ENCODE results near the gene COMMD7. TPM values are rescaled to one million over a fixed set of nuclear protein-coding genes. Genes with fewer than 3 reads are reported as not detected.

The COMMD7 gene
- total RNA-seq, 1 experiment from 2014 or later: 13.2 TPM

DNA sequence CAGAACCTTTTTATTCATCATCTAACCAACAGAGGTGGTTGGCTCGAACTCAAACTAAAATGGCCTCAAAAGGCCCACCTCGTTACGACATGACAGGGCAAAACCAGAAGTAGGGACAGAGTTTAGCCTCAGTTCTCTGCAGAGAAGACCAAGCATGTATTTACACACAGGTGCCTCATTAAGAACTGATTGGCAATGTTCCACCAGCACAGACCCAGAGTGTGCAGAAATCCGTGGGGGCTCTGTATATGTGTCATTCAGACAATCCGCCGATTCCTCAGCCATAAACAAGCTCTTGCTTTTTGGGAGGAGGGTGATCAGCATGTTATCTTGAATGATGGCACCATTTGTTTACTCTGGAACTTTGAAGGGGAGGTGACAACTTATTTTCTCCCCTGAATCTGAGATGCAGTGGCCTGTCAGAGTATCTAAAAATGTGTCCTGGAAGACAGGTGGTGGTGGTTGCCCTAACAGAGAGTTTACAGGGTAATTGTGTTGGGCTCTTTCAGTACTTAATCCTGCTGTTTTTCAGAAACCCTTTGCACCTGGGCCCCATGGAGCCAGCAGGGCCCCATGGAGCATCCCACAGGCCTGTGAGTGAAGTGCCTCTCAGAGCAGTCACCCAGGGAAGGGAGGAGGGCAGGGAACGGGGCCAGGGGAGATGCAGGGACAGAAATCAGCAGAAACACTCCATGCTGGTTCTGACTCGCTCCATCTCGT, 40.4 kb downstream of the COMMD7 start:
- Histone ChIP-seq H3K4me2 (ENCODE audit: low read length) (no peak overlapping the region), H3K9me3 (ENCODE audit: control insufficient read depth in 1 of 2, insufficient read depth in 1 of 2, low read depth in 1 of 2, low read length in 2 of 2) (no peaks in the 10 kb centered on the region), H4K20me1 (ENCODE audit: insufficient read depth) (no peaks in the 10 kb centered on the region), H3K27me3 (ENCODE audit: insufficient read depth, low read length) (no peaks in the 10 kb centered on the region), H2AFZ (ENCODE audit: low read depth, low read length, poor library complexity, severe bottlenecking) (no peak overlapping the region), H3K36me3 (ENCODE audit: control insufficient read depth in 1 of 2, insufficient read depth in 2 of 2, low read length in 2 of 2) (no peaks in the 10 kb centered on the region), H3K9me2 (ENCODE audit: insufficient read depth) (no peaks in the 10 kb centered on the region), H3K79me2 (ENCODE audit: insufficient read depth, low read length) (no peaks in the 10 kb centered on the region), H3K4me3 (replicated peaks in 1 of 2; ENCODE audit: low read depth in 1 of 2, low read length in 2 of 2) (no peak overlapping the region), H3K4me1 (ENCODE audit: control insufficient read depth in 1 of 2, insufficient read depth in 2 of 2, low read length in 2 of 2) (no peaks in the 10 kb centered on the region), H3K27ac (ENCODE audit: low read depth, low read length) (no peak overlapping the region), H3K9ac (ENCODE audit: low read length) (no peak overlapping the region)
- ChIA-PET POLR2A (no interaction called here), RAD21 (ENCODE audit: low non-redundant PET in 1 of 2, low total read pairs in 2 of 2, uncharacterized antibody in 2 of 2, unreplicated experiment in 2 of 2) (no interaction called here), CTCF (interaction anchor here (1.6 kb wide), 1 partner anchor 29 kb away, joined by 5 read pairs; the partner anchor contains the start of gene C20orf203)
- intact Hi-C loops (cut with micrococcal nuclease): no loop called here
- no peak for DNase-seq (ENCODE audit: low read depth, low spot score)
- no peak for ATAC-seq
- TF ChIP-seq SIN3A (IDR thresholded peaks at IDR 0.05; ENCODE audit: low read depth) (no peak), CBX3 (IDR thresholded peaks at IDR 0.05; ENCODE audit: low read depth) (no peak), POLR2A (IDR thresholded peaks at IDR 0.05; ENCODE audit: borderline replicate concordance, extremely low read depth, insufficient read depth, insufficient read length) (no peak), FOSL1 (IDR thresholded peaks at IDR 0.05; ENCODE audit: low read depth) (no peak), ELF1 (IDR thresholded peaks at IDR 0.05; ENCODE audit: borderline replicate concordance, low read depth) (no peak), ZFX (IDR thresholded peaks at IDR 0.05) (no peak), JUND (IDR thresholded peaks at IDR 0.05) (no peak), SRF (IDR thresholded peaks at IDR 0.05; ENCODE audit: low read depth) (no peak)
- TF ChIP-seq, protein P1, sequence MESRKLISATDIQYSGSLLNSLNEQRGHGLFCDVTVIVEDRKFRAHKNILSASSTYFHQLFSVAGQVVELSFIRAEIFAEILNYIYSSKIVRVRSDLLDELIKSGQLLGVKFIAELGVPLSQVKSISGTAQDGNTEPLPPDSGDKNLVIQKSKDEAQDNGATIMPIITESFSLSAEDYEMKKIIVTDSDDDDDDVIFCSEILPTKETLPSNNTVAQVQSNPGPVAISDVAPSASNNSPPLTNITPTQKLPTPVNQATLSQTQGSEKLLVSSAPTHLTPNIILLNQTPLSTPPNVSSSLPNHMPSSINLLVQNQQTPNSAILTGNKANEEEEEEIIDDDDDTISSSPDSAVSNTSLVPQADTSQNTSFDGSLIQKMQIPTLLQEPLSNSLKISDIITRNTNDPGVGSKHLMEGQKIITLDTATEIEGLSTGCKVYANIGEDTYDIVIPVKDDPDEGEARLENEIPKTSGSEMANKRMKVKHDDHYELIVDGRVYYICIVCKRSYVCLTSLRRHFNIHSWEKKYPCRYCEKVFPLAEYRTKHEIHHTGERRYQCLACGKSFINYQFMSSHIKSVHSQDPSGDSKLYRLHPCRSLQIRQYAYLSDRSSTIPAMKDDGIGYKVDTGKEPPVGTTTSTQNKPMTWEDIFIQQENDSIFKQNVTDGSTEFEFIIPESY (IDR thresholded peaks at IDR 0.05; ENCODE audit: extremely low read depth, insufficient replicate concordance, low read length): no peak
- TF ChIP-seq, protein P2, sequence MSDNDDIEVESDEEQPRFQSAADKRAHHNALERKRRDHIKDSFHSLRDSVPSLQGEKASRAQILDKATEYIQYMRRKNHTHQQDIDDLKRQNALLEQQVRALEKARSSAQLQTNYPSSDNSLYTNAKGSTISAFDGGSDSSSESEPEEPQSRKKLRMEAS (IDR thresholded peaks at IDR 0.05): no peak
- TSS peak; percentile 38 for BruUV-seq (replicated peaks)

Measured in HCT116 (cell line).